Thyroid gland (tissue), 4 donors: Measurements from ENCODE around the gene NFIB.

Experiments used
- CTCF ChIP-seq, 6 experiments: fragments of 200-600 bp in 3 of 6; fragments of 450-650 bp in 3 of 6; sonication (generic) in 3 of 6; IDR thresholded peaks; one replicate each; pipeline ENCODE4 v1.5.1; 2016 to 2019; ENCODE audit warnings: antibody characterized with exemption in 6 of 6, mild to moderate bottlenecking in 2 of 6, inconsistent platforms in 1 of 6, moderate library complexity in 1 of 6
- POLR2A ChIP-seq, 2 donors: fragments of 450-650 bp; IDR thresholded peaks; one replicate each; pipeline ENCODE4 v1.6.1; 2017; ENCODE audit warnings: antibody characterized with exemption in 2 of 2, mild to moderate bottlenecking in 2 of 2, moderate library complexity in 1 of 2

DNA sequence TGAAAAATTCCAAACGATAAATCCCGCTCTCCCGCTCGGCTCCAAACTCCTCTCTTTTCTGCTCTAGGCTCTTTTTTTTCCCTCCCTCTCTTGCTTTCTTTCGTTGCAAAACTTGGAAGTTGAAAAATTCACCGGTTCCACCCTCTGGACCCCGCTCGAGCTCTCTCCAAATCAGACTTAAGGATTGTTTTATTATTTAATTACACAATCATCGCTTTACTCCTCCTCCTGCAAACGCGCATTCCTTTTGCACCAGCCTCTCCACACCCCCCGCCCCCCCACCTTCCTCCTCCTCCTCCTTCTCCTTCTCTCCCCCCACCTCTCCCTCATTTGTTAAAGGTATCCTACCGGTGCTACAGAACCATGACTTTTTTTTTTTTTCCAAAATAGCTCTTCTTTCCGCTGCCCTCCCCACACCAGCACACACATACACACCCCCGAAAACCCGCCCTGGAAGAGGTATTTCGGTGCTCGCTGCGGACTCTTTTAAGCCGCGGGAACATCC lies 535 bp upstream of the NFIB start:
- TF ChIP-seq CTCF (IDR thresholded peaks at IDR 0.05) (no peak), POLR2A (IDR thresholded peaks at IDR 0.05) (peak; percentile 44 to 82)
